ENCODE data around the gene VSNL1. TPM values are rescaled to one million over a fixed set of nuclear protein-coding genes. Genes with fewer than 3 reads are reported as not detected.

Gene VSNL1
- total RNA-seq, 1 donor from 2014 or later: 6.1 TPM

DNA sequence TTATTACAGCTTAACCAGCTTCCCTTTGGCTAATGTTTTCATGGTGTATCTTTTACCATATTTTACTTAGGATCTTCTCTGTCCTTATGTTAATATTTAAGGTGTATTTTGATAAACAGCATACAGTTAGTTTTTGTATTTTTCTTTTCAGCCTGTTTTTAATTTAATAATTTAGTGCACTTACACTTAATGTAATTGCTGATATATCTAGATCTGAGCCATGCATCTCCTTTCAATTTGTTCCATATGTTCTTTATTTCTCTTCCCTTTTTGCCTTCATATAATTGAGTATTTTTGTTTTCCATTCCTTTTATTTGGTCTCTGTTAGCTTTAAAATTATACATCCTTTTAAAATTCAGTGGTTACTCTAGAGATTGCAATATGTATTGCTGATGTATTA, 134.3 kb downstream of the VSNL1 start:
- Mint-ChIP-seq H3K27me3 (ENCODE audit: unreplicated experiment) (no peaks in the 10 kb centered on the region), H3K9me3 (ENCODE audit: unreplicated experiment) (no peaks in the 10 kb centered on the region), H3K4me1 (ENCODE audit: low read depth, unreplicated experiment) (no peaks in the 10 kb centered on the region), H3K27ac (ENCODE audit: unreplicated experiment) (no peak overlapping the region), H3K36me3 (ENCODE audit: unreplicated experiment) (no peaks in the 10 kb centered on the region), H3K4me3 (ENCODE audit: unreplicated experiment) (no peak overlapping the region)
- TF ChIP-seq, protein P1, sequence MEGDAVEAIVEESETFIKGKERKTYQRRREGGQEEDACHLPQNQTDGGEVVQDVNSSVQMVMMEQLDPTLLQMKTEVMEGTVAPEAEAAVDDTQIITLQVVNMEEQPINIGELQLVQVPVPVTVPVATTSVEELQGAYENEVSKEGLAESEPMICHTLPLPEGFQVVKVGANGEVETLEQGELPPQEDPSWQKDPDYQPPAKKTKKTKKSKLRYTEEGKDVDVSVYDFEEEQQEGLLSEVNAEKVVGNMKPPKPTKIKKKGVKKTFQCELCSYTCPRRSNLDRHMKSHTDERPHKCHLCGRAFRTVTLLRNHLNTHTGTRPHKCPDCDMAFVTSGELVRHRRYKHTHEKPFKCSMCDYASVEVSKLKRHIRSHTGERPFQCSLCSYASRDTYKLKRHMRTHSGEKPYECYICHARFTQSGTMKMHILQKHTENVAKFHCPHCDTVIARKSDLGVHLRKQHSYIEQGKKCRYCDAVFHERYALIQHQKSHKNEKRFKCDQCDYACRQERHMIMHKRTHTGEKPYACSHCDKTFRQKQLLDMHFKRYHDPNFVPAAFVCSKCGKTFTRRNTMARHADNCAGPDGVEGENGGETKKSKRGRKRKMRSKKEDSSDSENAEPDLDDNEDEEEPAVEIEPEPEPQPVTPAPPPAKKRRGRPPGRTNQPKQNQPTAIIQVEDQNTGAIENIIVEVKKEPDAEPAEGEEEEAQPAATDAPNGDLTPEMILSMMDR (IDR thresholded peaks at IDR 0.05; ENCODE audit: partially characterized antibody, unreplicated experiment): no peak
- DNase-seq: no peak

DNA sequence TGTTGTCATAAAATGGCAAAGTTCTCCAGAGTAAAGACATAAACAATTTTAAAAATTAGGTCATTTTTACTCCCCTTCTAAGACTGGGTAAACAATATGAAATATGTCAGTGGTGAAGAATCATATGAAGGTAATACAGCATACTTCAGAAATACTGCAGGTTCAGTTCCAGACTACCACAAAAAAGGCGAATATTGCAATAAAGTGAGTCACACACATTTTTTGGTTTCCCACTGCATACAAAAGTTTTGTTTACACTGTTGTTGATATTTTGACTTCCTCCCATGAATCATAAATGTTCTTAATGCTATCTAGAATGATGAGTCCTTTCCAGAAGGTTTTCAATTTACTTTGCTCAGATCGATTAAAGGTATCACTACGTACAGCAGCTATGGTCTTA, 139.6 kb downstream of the VSNL1 start:
- H3K4me1 Mint-ChIP-seq (ENCODE audit: low read depth, unreplicated experiment): peaks cover 10% of the 10 kb centered on the region
- peaks cover 2% of the 10 kb centered on the region for H3K27me3 Mint-ChIP-seq (ENCODE audit: unreplicated experiment)
- no peaks in the 10 kb centered on the region for H3K9me3 Mint-ChIP-seq (ENCODE audit: unreplicated experiment)
- no peak for DNase-seq
- no peak overlapping the region for H3K27ac Mint-ChIP-seq (ENCODE audit: unreplicated experiment)
- H3K36me3 Mint-ChIP-seq (ENCODE audit: unreplicated experiment): no peaks in the 10 kb centered on the region
- TF ChIP-seq, protein P1 (IDR thresholded peaks at IDR 0.05; ENCODE audit: partially characterized antibody, unreplicated experiment): no peak
- no peak overlapping the region for H3K4me3 Mint-ChIP-seq (ENCODE audit: unreplicated experiment)

DNA sequence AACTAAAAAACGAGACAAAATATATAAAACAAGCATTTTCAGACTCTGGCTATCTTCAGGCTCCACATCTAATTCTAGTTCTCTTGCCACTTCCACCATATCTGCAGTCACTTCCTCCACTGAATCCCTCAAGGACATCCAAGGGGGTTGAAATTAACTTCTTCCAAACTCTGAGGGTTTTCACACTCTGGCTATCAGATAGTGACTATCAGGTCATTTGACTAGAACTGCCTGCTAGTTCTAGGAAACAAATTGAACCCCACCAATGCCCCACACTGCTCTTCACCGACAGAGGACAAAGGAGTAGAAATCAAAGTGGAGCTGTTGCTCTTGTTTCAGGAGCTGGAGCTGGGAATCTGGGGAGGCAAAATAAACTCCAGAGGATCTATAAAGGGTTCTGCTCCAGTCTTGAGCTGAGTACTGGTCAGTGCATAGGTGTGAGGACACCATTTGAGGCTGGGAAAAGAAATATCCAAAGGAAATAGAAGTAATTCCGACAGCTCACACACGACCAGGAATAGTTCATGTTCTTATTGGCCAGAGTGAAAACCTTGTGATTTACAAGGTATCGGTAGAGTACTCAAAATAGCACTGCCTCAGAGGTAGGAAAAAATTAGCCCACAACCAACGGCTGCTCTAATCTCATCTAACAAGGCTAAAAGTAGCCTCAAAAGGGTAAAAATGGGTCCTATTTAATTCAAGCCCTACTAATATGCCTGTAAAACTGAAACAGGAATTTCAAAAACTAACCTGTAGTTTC, 141.8 kb downstream of the VSNL1 start:
- DNase-seq: no peak
- H3K27me3 Mint-ChIP-seq (ENCODE audit: unreplicated experiment): peaks cover 2% of the 10 kb centered on the region
- TF ChIP-seq, protein P1 (IDR thresholded peaks at IDR 0.05; ENCODE audit: partially characterized antibody, unreplicated experiment): no peak
- peak overlapping the region; percentile 40 for H3K27ac Mint-ChIP-seq (ENCODE audit: unreplicated experiment)
- no peaks in the 10 kb centered on the region for H3K9me3 Mint-ChIP-seq (ENCODE audit: unreplicated experiment)
- no peaks in the 10 kb centered on the region for H3K36me3 Mint-ChIP-seq (ENCODE audit: unreplicated experiment)
- H3K4me3 Mint-ChIP-seq (ENCODE audit: unreplicated experiment): no peak overlapping the region
- H3K4me1 Mint-ChIP-seq (ENCODE audit: low read depth, unreplicated experiment): peaks cover 10% of the 10 kb centered on the region

DNA sequence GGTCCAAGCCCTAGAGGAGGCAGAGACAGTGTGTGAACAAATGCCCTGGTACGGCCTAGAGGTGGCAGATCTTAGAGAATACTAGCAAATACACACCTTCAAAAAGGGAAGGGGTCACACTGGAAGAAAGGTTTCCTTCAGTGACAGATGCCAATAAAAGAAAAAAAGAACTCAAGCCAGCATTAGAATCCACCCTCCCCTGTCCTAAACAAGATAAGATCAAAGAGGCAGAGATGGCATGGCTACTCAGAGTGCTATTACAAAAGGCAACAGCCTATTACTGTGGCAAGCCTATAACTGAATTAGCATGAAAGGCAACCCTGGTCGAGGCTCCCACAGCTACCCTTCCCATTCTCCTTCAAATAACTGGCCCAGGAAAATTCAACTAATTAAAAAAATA, 143.5 kb downstream of the VSNL1 start:
- TF ChIP-seq, protein P1 (IDR thresholded peaks at IDR 0.05; ENCODE audit: partially characterized antibody, unreplicated experiment): no peak
- peaks cover 2% of the 10 kb centered on the region for H3K27me3 Mint-ChIP-seq (ENCODE audit: unreplicated experiment)
- no peak overlapping the region for H3K27ac Mint-ChIP-seq (ENCODE audit: unreplicated experiment)
- peaks cover 10% of the 10 kb centered on the region for H3K4me1 Mint-ChIP-seq (ENCODE audit: low read depth, unreplicated experiment)
- H3K4me3 Mint-ChIP-seq (ENCODE audit: unreplicated experiment): no peak overlapping the region
- no peak for DNase-seq
- H3K36me3 Mint-ChIP-seq (ENCODE audit: unreplicated experiment): no peaks in the 10 kb centered on the region
- no peaks in the 10 kb centered on the region for H3K9me3 Mint-ChIP-seq (ENCODE audit: unreplicated experiment)

DNA sequence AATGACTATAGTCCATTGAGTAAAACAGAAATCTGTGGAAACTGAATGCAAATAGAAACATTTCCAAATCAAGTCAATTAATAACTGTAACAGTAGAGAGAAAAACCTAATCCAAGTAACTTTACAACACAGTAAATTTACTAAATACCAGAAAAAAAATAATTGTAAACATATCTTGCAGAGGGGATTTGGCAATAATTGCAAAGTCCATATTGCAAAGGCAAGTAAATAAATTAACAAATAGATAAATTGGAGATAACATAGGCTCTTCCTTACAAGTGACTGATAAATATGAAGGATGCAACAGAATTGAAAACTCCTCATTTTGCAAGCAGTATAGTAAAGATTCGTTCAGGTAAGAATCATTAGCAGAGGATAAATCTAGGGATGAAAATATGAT, 148.1 kb downstream of the VSNL1 start:
- peaks cover 6% of the 10 kb centered on the region for H3K36me3 Mint-ChIP-seq (ENCODE audit: unreplicated experiment)
- H3K27me3 Mint-ChIP-seq (ENCODE audit: unreplicated experiment): no peaks in the 10 kb centered on the region
- TF ChIP-seq, protein P1 (IDR thresholded peaks at IDR 0.05; ENCODE audit: partially characterized antibody, unreplicated experiment): no peak
- no peak overlapping the region for H3K27ac Mint-ChIP-seq (ENCODE audit: unreplicated experiment)
- no peaks in the 10 kb centered on the region for H3K9me3 Mint-ChIP-seq (ENCODE audit: unreplicated experiment)
- no peak overlapping the region for H3K4me3 Mint-ChIP-seq (ENCODE audit: unreplicated experiment)
- no peaks in the 10 kb centered on the region for H3K4me1 Mint-ChIP-seq (ENCODE audit: low read depth, unreplicated experiment)
- DNase-seq: no peak
